ENCODE data around the gene GLI3. TPM values are rescaled to one million over a fixed set of nuclear protein-coding genes. Genes with fewer than 3 reads are reported as not detected.

GLI3 gene
- total RNA-seq, 1 donor from 2014 or later: 27.7 TPM

DNA sequence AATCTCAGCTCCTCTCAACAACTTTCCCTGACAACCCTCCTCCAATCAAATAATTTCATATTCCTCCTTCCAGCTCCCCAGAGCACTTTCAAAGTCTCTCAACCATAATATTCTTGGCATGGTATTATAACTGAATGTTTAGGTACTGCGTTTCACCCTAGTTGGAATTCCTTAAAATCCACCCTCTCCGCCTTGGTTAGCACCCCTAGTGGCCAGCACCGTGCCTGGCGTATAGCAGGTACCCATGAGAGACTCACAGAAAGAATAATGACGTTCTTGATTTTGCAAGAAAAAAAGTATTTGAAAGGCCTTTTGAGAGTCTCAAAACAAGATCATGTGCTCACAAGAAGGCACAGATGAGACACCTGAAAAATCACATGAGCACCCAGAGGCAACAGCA is 50.9 kb downstream of the GLI3 start:
- H4K20me1 ChIP-seq (ENCODE audit: insufficient read depth, low read length): peaks cover 19% of the 10 kb centered on the region

GRCh38 chr7:42185726-42186125 is 51.3 kb downstream of the GLI3 start:
- no peaks in the 10 kb centered on the region for H3K36me3 ChIP-seq (ENCODE audit: insufficient read depth, low read length)
- H3K4me1 Mint-ChIP-seq (ENCODE audit: low read depth, unreplicated experiment): peaks cover 15% of the 10 kb centered on the region
- peaks cover 40% of the 10 kb centered on the region for H3K79me2 ChIP-seq (ENCODE audit: insufficient read depth, low read length)
- no peak overlapping the region for H3K4me2 ChIP-seq (ENCODE audit: low read length)
- no peak for DNase-seq (ENCODE audit: low read depth)
- no peak overlapping the region for H3K9ac ChIP-seq (ENCODE audit: low read length)
- peaks cover 10% of the 10 kb centered on the region for H3K4me1 ChIP-seq (ENCODE audit: insufficient read depth, low read length)
- peaks cover 2% of the 10 kb centered on the region for H3K9me3 Mint-ChIP-seq (ENCODE audit: unreplicated experiment)
- H3K27me3 Mint-ChIP-seq (ENCODE audit: low read depth, unreplicated experiment): peaks cover 2% of the 10 kb centered on the region
- TF ChIP-seq, protein P1, sequence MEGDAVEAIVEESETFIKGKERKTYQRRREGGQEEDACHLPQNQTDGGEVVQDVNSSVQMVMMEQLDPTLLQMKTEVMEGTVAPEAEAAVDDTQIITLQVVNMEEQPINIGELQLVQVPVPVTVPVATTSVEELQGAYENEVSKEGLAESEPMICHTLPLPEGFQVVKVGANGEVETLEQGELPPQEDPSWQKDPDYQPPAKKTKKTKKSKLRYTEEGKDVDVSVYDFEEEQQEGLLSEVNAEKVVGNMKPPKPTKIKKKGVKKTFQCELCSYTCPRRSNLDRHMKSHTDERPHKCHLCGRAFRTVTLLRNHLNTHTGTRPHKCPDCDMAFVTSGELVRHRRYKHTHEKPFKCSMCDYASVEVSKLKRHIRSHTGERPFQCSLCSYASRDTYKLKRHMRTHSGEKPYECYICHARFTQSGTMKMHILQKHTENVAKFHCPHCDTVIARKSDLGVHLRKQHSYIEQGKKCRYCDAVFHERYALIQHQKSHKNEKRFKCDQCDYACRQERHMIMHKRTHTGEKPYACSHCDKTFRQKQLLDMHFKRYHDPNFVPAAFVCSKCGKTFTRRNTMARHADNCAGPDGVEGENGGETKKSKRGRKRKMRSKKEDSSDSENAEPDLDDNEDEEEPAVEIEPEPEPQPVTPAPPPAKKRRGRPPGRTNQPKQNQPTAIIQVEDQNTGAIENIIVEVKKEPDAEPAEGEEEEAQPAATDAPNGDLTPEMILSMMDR (IDR thresholded peaks at IDR 0.05; ENCODE audit: insufficient read depth, low read depth, low read length): no peak
- no peak for TF ChIP-seq EZH2 (IDR thresholded peaks at IDR 0.05; ENCODE audit: insufficient read depth, low read length)
- no peak overlapping the region for H3K27ac Mint-ChIP-seq (ENCODE audit: unreplicated experiment)
- H3K27me3 ChIP-seq (ENCODE audit: insufficient read depth, low read length): no peaks in the 10 kb centered on the region
- H3K9me3 ChIP-seq (ENCODE audit: insufficient read depth, low read depth, low read length): no peaks in the 10 kb centered on the region
- H3K36me3 Mint-ChIP-seq (ENCODE audit: low read depth, unreplicated experiment): peaks cover 7% of the 10 kb centered on the region
- peaks cover 19% of the 10 kb centered on the region for H4K20me1 ChIP-seq (ENCODE audit: insufficient read depth, low read length)
- H3K27ac ChIP-seq (ENCODE audit: low read depth, low read length): no peak overlapping the region
- H3K4me3 Mint-ChIP-seq (ENCODE audit: unreplicated experiment): no peak overlapping the region
- no peak for FAIRE-seq
- no peak overlapping the region for H3K4me3 ChIP-seq (ENCODE audit: insufficient read depth, low read depth, low read length)
- H2AFZ ChIP-seq (ENCODE audit: low read depth, low read length): no peak overlapping the region

More for the DNA sequence above, 50.9 kb downstream of the GLI3 start:
- FAIRE-seq (no peak), DNase-seq (ENCODE audit: low read depth) (no peak)
- Histone ChIP-seq H3K27me3 (ENCODE audit: insufficient read depth, low read length) (no peaks in the 10 kb centered on the region), H3K27ac (ENCODE audit: low read depth, low read length) (no peak overlapping the region), H3K9ac (ENCODE audit: low read length) (no peak overlapping the region), H3K4me3 (ENCODE audit: insufficient read depth, low read depth, low read length) (no peak overlapping the region), H2AFZ (ENCODE audit: low read depth, low read length) (no peak overlapping the region), H3K36me3 (ENCODE audit: insufficient read depth, low read length) (no peaks in the 10 kb centered on the region), H3K4me1 (ENCODE audit: insufficient read depth, low read length) (peaks cover 10% of the 10 kb centered on the region), H3K4me2 (ENCODE audit: low read length) (no peak overlapping the region), H3K9me3 (ENCODE audit: insufficient read depth, low read depth, low read length) (no peaks in the 10 kb centered on the region), H3K79me2 (ENCODE audit: insufficient read depth, low read length) (peaks cover 40% of the 10 kb centered on the region)
- H3K9me3 Mint-ChIP-seq (ENCODE audit: unreplicated experiment): peaks cover 2% of the 10 kb centered on the region
- peaks cover 2% of the 10 kb centered on the region for H3K27me3 Mint-ChIP-seq (ENCODE audit: low read depth, unreplicated experiment)
- no peak overlapping the region for H3K4me3 Mint-ChIP-seq (ENCODE audit: unreplicated experiment)
- TF ChIP-seq EZH2 (IDR thresholded peaks at IDR 0.05; ENCODE audit: insufficient read depth, low read length): no peak
- TF ChIP-seq, protein P1 (IDR thresholded peaks at IDR 0.05; ENCODE audit: insufficient read depth, low read depth, low read length): peak; percentile 40
- H3K27ac Mint-ChIP-seq (ENCODE audit: unreplicated experiment): no peak overlapping the region
- peaks cover 7% of the 10 kb centered on the region for H3K36me3 Mint-ChIP-seq (ENCODE audit: low read depth, unreplicated experiment)
- peaks cover 15% of the 10 kb centered on the region for H3K4me1 Mint-ChIP-seq (ENCODE audit: low read depth, unreplicated experiment)

DNA sequence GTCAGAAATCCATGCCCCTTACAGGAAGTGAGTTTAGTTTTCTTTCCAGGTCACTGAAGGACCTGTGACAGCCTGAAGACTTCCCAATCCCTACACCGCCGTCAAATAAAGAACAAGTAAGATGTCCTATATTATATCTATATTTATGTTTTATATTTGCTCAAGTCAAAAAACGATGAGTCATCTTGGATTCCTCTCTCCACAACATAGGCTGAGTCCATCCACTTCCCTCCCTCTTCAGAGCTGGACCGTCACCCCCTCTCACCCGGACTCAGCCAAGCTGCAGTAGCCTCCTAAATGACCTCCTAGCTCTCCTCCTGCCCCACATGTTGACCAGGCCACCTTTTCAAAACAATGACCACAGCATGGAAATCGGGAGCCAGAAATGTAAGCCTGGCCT is 53.5 kb downstream of the GLI3 start:
- Histone ChIP-seq H4K20me1 (ENCODE audit: insufficient read depth, low read length) (peaks cover 26% of the 10 kb centered on the region), H3K9me3 (ENCODE audit: insufficient read depth, low read depth, low read length) (no peaks in the 10 kb centered on the region), H3K27me3 (ENCODE audit: insufficient read depth, low read length) (no peaks in the 10 kb centered on the region), H2AFZ (ENCODE audit: low read depth, low read length) (no peak overlapping the region), H3K36me3 (ENCODE audit: insufficient read depth, low read length) (no peaks in the 10 kb centered on the region), H3K79me2 (ENCODE audit: insufficient read depth, low read length) (peaks cover 44% of the 10 kb centered on the region), H3K4me1 (ENCODE audit: insufficient read depth, low read length) (no peaks in the 10 kb centered on the region), H3K9ac (ENCODE audit: low read length) (no peak overlapping the region), H3K27ac (ENCODE audit: low read depth, low read length) (no peak overlapping the region), H3K4me3 (ENCODE audit: insufficient read depth, low read depth, low read length) (no peak overlapping the region), H3K4me2 (ENCODE audit: low read length) (no peak overlapping the region)
- FAIRE-seq: no peak
- H3K27me3 Mint-ChIP-seq (ENCODE audit: low read depth, unreplicated experiment): peaks cover 2% of the 10 kb centered on the region
- no peak for DNase-seq (ENCODE audit: low read depth)
- H3K4me3 Mint-ChIP-seq (ENCODE audit: unreplicated experiment): no peak overlapping the region
- H3K27ac Mint-ChIP-seq (ENCODE audit: unreplicated experiment): no peak overlapping the region
- H3K4me1 Mint-ChIP-seq (ENCODE audit: low read depth, unreplicated experiment): peaks cover 5% of the 10 kb centered on the region
- H3K36me3 Mint-ChIP-seq (ENCODE audit: low read depth, unreplicated experiment): peaks cover 25% of the 10 kb centered on the region
- peaks cover 6% of the 10 kb centered on the region for H3K9me3 Mint-ChIP-seq (ENCODE audit: unreplicated experiment)
- no peak for TF ChIP-seq EZH2 (IDR thresholded peaks at IDR 0.05; ENCODE audit: insufficient read depth, low read length)
- TF ChIP-seq, protein P1 (IDR thresholded peaks at IDR 0.05; ENCODE audit: insufficient read depth, low read depth, low read length): no peak
